DMS114 treated with DMSO at 0.1 percent for 48 hours (cell line): ENCODE data around the gene CREBBP.

Experiments
- DNase-seq: peaks from one replicate; lab custom pipeline; 2025; ENCODE audit not compliant: unreplicated experiment; lab: John Stamatoyannopoulos, UW

CREBBP gene

DNA sequence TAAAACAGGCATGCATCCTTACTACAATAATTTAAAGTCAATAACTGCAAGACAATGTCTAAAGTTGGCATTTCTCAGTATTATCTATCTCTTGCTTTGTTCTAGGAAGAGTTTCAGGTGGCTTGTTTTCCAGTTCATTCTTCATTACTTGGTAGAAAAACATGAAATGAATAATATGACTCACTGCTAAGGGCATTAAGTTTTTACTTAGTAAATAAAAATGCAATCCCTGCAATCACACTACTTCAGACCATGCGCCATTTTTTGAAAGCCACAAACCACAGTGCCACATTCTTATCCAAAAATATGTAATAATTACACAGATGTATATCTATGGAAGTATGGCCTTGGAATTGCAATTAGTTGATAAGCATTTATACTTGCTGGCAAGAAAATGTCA, 55.4 kb downstream of the CREBBP start:
- no peak for DNase-seq

- DNase-seq = no peak
Observed at GRCh38 chr16:3824121-3824795, 56.3 kb downstream of the CREBBP start.

- no peak for DNase-seq
Observed at GRCh38 chr16:3823427-3823826, 57.1 kb downstream of the CREBBP start.

DNA sequence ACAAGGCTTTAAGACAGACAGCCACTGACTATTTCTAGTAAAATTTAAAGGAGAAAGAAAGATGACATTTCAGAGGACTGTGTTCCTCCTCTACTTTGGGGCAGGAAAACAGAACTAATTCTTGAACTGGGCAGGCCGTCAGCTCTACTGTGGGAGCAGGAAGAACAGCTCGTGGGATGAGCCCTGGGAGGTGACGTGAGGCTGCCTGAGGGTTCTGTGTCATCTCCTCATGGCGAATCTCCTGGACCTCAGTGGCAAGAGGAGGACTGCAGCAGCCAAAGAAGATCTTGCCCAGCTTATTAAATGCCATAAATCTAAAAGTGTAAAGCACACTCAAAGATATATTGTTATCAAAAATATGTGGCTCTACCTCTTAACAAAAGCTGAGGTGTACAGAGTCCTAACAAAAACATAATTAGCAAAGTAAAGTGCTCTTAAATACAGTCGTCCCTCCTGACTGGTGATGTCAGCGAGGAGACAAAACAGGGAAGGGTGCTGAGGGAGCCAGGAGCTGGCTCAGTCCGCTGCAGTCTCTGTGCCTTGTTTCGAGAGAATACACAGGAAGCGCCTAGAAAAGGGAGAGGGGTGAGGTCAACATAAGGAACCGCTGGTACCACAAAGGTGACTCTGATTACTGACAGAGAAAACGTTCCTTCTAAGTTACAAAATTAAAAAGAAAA, 58.0 kb downstream of the CREBBP start:
- DNase-seq = no peak

- no peak for DNase-seq
Observed at GRCh38 chr16:3821184-3821583, 59.3 kb downstream of the CREBBP start.

DNA sequence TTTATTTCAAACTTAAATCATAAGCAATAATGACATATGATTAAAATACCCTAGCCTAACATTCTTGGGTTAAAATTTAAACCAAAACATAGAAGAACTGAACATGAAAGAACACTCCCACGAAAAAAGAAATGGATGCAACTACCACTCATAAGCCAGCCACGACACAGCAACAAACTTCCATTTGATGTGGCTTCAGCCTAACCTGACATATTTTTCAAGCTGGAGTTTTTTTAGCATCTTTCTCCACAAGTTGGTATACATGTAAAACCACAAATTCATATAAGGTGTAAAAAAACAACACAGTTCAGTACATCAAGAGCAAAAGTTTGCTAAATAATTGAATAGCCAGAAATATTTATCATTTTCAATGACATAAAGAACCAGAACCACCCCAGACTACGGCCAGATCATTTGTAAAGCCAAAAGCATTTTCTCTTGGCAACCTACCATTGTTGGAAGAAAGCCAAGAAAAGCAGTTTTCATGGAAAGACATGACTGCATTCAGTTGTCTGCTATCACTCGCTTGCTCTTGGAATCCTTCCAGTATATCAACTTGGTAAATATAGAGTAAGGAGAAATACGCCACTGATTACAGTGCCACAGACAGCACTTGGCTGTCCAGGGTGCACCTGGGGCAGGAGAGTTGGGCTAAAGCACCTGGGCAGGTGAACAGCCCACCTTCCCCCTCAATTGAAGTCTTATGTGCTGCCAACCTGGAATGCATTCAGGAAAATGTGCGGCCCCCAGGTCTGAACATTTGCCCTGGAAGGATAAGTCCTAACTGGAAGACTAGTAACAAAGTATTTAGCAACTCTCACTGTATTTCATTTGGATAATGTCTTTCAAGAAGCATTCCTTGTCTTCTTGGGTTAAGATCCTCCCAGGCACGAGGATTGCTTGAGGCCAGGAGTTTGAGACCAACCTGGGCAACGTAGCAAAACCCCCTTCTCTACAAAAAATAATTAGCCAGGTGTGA, 60.5 kb downstream of the CREBBP start:
- no peak for DNase-seq

GRCh38 chr16:3819175-3819527, 61.4 kb downstream of the CREBBP start:
- no peak for DNase-seq

GRCh38 chr16:3816326-3816725, 64.2 kb downstream of the CREBBP start:
- DNase-seq = no peak

- DNase-seq = no peak
Observed at GRCh38 chr16:3814755-3815154, 65.8 kb downstream of the CREBBP start.

DNA sequence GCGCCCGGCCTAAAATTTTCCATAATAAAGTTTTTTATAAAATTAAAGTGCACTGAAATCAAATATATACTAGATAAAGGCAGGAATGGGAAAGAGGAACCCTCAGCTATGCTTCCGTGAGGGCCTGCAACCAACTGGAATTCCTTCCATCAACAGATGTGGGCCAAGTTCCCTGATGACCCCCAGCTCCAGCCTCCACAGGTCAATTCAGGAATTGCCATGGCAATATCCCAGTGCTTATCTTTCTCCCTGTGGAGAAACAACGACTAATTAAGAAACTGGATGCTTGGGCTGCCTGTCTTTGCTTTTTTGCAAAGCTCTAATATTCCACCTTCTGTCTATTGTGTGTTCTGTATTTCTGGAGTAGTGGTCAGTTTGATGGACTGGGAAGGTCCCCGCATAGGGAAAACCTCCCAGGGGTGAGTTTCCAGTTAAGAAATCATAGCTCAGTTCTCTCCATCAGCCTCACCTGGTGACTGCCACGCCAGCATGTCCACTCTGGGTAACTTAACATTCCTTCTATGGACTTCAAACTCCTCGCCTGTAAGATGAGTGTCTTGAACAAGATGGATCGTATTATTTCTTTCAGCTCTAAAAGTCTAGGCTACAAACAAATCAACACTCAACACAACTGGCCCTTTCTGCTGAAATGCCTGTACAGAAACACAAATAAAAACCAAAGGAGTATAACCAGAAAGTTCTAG, 67.9 kb downstream of the CREBBP start:
- DNase-seq = no peak

- DNase-seq = no peak
Observed at GRCh38 chr16:3810818-3811217, 69.7 kb downstream of the CREBBP start.

DNA sequence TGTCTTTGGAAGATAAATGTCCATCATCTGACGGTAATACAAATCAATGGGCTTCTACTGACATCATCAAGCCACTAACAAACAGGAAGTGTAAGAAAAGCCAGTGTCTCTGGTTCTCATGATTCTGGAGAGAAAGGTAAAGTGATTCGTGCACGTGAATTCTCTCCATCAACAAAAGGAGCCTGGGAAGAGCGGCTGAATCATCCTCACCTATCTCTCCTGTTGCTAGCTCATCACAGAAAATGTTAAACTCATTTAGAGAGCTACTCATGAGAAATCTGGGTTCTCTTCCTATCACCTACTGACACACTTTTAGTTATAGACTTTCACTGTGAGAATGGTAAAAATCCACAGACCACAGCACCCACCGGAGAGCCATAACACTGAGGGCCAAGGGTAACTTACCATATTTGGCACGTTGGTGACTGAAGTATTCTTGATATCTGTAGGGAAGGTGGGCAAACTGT, 70.3 kb downstream of the CREBBP start:
- no peak for DNase-seq

DNA sequence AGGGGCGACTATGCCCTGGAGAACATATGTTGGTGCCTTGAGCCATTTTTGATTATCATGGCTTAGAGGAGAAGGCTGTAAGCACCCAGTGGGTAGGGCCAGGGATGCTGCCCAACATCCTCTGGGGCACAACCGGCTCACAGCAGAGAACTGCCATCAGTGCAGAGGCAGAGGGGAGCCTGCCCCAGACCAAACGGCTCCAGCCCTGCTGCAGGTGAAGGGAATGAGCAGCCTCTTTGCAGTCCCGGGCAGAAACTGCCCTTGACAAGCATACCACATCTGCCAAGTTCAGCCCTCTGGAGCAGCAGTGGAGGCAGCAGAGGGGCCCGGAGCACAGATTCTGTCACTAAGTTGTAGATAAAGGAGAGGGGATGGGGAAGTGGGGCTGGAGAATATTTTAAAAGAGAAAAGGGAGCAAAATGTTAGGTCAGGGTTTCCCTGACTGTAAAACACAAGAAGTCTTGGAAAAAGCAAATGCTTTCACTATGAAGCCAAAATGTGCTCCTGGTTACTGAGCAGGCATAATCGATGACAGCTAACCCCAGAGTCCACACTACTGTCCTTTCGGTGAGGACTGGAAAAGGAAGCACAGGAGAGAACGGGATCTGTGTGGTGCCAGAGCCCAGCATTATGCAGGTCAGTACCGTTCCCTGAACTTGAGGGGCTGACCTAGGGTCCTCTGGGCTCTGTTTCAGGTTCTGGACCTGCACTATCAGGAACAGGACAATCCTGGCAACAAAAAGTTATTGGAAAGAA, 72.0 kb downstream of the CREBBP start:
- DNase-seq = no peak

DNA sequence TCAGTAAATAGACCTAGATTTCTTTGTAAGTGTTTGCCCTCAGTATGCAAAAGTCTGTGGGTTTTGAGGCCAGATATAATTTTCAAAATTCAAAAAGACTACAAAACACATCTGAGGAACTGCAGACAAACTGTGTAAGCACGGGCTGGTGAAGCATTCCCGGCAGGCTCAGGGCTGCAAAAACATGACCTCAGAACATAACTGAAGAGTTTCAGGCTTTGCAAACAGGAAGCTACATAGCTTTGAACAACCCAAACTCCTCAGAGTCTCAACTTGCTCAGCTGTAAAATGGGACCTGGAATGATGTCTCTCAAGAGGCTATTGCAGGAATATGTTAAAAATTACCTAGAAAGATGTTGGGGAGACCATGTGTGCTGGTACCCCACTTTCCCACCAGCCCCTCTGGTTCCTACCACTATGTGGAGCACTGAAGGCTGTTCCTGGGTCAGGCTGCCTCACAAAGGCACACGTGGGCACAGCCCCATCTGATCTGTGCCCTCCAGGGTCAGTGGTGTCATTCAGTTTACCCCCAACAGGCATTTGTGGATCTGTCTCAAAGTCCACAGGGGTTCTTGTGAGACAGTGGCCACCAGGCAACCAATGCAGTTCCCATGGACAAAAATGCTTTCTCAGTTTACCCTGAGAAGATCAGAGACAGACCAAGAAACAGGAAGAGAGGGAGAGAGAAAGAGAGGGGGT, 72.9 kb downstream of the CREBBP start:
- DNase-seq = no peak

- no peak for DNase-seq
Observed at GRCh38 chr16:3804426-3805016, 76.0 kb downstream of the CREBBP start.

DNA sequence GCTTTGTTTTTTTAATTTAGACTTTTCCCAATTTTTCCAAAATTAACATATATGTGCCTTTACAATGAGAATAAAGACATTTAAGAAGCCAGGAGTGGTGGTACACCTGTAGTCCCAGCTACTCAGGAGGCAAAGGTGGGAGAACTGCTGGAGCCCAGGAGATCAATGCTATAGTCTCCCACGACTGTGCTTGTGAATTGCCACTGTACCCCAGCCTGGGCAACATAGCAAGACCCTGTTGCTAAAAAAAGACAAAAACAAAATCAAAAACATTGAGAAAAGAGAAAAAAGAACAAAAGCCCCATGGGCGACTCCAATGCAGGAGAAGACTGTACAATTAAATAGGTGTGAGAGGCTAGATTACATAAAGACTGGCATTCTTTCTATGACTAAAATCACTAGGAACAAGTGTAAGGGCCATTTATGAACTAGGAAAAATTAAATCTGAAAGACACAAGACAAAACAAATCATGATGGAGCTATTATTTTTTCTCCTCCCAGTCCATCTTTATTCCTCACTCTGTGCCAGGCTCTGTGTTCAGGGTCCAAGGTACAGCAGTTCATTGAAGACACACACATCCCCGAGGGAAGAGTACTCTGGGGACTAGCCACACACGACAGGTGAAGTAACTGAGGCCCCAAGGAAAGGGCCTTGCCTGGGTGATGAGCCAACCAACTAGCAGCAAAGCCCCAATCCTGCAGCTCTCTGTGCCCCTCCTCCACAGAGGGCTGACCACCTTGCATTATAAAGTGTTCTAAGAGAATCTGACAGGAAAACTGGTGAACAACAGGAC, 79.8 kb downstream of the CREBBP start:
- no peak for DNase-seq

DNA sequence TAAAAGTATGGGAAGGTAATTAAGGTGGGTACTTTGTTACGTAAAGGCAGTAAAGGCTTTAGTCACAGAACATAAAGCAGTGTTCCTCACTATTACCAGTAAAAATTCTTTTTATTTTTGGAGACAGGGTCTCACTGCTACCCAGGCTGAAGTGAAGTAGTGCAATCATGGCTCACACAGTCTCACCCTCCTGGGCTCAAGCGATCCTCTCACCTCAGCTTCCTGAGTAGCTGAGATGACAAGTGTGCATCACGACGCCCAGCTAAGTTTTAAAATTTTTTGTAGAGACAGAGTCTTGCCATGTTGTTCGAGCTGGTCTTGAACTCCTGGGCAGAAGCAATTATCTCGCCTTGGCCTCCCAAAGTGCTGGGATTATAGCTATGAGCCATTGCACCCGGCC, 80.5 kb downstream of the CREBBP start:
- DNase-seq = no peak

- no peak for DNase-seq
Observed at GRCh38 chr16:3799354-3799753, 81.2 kb downstream of the CREBBP start.

DNA sequence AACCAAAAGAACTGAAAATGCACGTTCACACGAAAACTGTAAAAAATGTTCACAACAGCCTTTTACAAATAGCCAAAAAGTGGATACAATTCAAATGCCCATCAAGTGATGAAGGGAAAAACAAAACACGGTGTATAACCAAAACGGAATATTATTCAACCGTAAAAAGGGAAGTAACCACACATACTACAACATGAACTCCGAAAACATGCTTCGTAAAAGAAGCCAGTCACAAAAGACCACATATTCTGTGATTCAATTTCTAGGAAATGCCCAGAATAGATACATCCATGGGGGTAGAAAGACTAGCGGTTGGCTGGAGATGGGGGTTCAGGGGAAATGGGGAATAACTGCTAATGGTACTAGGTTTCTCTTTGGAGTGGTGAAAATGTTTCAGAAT, 81.7 kb downstream of the CREBBP start:
- no peak for DNase-seq
